Superior temporal gyrus (tissue), 1 donor: ENCODE results near the gene LTBP2.

Experiments
- DNase-seq: peaks from one replicate; pipeline ENCODE4 v3.0.0-alpha.2; 2016; ENCODE audit errors: extremely low spot score

The LTBP2 gene

GRCh38 chr14:74507085-74507484 is 105.0 kb downstream of the LTBP2 start:
- no peak for DNase-seq

GRCh38 chr14:74506411-74506851 is 105.6 kb downstream of the LTBP2 start:
- DNase-seq, result no peak

- no peak for DNase-seq
Measured at GRCh38 chr14:74505831-74506230, 106.2 kb downstream of the LTBP2 start.

DNA sequence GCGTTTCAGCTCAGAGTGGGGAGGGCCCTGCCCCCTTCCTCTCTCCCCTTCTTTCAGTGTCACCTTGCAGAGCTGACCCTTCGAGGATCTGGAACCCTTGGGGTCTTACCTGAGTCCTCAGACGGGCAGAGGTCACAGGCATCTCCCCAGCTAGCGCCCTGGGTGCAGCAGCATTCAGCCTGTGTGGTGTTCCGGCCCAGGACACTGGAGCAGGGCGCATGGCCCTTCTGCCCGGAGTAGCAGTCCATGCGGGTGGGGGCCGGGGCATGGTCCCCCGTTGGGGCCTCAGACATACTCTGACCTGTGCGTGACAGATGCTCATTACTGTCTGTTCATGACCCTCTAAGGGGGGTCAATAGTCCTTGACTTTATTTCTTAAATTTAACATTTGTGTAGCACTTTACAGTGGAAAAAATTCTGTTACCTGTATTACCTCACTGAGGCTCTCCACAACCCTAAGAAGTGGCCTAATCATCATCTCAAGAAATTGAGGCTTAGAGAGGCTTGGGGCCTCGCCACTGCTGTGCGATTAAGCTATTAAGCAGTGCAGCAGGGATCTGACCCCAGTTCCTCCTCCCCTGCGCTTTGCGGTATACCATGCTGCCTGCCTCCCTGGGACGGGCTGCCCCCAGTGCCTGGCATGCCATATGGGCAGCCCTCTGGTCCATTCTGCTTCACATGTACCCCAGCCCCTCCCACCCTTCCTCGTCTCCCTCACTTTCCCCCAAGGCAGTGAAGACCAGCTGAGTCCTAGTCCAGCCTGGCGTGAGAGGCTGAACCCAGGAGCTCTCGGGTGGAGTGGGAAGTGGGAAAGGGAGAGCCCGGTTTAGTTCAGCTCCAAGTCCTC is 106.9 kb downstream of the LTBP2 start:
- no peak for DNase-seq

GRCh38 chr14:74504412-74504811 is 107.6 kb downstream of the LTBP2 start:
- DNase-seq, result no peak

GRCh38 chr14:74503938-74504335 is 108.1 kb downstream of the LTBP2 start:
- no peak for DNase-seq

DNA sequence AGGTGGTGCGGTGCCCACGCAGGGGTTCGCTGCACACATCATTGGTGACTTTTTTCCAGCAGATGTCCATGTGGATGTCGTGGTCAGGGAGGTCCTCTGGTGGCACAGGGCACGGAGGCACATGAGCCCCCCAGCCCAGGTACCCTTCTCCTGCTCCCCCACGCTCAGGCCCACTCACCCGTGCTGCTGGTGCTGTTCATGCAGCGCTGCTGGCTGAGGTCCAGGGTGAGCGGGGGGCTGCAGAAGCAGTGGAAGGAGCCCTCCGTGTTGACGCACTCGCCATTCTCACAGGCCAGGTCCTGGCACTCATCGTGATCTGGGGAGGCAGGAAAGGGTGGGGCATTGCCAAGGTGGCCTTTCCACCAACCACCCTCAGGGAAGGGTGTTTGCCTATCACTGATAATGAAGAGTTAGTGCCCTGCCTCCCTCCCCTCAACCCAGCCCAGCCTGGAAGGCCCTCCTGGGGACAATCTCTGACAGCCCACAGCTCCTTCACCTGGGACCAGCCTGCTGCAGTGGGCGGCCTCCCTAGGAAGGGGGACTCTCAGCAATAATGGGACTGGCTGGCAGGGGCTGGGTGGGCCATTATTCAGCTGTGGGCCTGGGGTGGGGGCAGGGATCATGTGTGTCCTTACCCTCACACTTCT is 108.6 kb downstream of the LTBP2 start:
- DNase-seq, result no peak

DNA sequence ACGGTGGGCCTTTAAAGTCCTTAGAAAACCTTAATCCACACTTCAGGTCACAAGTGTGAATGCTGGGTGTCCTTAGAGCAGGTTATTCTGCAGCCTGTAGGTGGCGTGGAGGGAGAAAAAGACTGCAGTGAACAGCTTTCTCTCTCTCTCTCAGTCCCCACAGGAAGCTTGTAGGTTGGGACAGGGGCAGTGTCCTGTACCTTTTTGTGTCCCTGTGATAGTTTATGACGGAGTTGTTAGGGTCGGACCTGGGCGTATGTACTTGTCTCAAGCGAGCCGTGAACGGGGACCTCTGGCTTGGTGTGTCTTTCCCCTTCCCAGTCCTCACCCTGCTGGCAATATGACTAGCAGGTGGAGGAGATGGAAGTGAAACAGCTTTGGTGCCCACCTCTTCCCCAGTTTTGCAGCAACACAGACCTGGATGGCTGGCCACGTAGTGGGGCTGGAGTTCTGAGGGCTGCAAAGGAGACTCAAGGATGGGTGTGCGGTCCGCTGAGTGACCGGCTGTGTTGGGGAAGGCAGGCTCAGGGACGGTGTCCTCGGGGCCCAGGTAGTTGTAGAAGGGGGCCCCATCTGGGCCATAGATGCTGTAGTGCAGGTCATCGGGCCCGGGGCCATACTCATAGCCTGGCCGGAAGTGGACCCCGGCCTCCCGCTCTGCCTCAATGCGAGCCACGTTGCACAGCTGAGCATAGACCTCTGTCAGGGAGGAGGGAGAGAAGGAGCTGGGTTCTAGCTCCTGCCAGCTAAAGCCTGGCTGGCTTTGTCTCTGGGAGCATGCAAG is 109.6 kb downstream of the LTBP2 start:
- peak; percentile 56 for DNase-seq

DNA sequence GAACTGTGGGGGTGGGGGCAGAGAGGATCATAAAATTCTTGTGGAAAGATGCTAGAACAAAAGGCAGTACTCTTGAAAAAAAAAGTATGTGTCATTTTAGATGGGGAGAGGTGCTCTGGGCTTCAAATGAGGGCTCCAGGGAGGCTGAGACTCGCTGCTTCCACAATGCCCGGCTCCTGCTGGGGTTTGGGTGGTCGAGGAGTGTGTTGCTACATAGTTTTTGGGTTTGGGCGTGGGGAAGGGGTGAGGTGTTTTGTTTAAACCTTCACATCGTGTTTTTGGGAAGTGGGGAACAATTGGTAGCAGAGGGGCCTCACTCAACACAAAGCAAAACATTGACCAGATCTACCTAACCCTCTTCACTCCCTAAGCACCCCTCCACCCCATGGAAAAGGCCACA is 110.3 kb downstream of the LTBP2 start:
- no peak for DNase-seq

DNA sequence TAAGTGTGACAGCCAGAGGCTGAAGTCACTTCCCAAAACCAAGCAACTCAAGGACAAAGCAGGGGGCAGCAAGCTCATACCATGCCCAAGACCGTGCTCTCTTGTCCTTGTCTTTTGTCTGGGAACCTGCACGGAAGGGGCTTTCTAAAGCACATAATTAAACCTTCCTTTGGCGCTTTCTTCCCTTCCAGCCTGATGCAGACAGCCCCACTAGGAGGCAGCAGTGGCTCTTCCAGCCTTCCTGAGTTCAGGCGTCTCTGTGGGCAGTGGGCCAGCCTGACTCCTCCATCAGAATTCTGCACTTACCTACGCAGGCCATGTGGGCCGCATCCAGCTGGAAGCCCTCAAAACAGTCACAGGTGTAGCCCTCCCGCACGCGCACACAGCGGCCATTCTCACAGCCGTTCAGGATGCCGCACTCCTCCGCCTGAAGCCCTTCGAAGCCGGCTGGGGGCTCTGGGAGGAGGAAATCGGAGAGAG is 110.9 kb downstream of the LTBP2 start:
- peak; percentile 78 for DNase-seq

DNA sequence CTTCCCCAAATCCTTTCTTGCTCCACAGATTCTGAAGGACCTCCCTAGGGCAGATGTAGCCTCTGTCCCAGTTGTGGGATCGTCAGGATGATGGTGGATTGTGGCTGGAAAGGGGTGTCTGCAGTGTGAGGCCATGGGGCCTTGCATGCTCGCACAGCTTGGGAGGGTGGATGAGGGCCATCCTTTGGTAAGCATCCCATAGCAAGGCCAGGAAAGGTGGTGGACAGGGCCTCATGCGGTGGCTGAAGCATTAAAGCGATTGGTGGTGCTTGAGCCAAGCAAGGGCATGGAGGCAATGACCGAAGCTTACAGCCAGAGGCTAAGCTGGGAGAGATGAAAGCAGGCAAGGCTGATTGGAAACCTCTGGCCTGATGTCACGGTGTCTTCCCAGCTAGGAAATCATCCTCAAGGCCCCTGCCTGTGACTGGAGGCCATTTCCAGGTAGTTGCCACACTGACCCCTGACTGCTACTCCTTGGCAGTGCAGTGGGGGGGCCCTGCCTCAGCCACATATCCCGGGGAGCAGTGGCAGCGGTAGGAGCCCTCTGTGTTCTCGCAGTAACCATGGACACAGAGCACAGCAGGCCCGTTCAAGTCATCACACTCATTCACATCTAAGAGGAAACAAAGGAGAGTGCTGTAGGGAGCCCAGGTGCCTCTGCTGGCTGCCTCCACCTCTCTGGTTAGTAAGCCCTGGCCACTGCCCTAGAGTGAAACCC is 111.5 kb downstream of the LTBP2 start:
- DNase-seq, result no peak

GRCh38 chr14:74495356-74495755 is 116.7 kb downstream of the LTBP2 start:
- no peak for DNase-seq

GRCh38 chr14:74493343-74494261 is 118.4 kb downstream of the LTBP2 start, which contains the start of gene ISCA2:
Gene ISCA2 (plus strand): TSS chr14:74493765. CDS start chr14:74493775, 10 bp downstream.
- peak; percentile 98 for DNase-seq

DNA sequence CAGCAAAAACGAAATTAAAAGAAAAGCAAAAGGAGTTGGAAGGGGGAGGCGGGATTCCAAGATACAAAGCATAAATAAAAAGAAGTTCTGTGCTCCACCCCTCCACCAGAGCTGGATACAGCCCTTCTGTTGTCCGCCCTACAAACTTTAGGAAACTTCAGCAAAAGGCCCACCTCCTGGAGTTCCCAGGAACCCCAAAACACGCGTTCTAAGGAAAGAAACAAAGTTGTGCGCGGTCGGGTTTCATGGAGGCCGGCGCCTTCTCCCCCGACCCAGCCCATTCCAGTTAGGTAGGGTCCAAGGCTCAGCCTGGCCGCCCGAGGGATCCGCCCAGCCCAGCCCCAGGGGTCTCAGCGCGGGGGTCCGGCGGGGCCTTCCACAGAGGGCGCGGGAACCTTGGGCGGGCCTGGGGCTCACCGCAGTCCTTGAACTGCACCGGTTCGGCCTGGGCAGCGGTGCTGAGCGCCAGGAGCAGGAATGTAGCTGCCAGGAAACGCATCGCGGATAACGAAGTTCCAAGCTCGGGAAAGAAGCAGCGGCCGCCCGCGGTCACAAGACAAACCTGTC is 119.2 kb downstream of the LTBP2 start, which contains the start of gene NPC2:
TSS of gene NPC2 (minus strand) at position 530 of the 567 bp plus-strand sequence. CDS start at position 499, 31 bp downstream.
- no peak for DNase-seq

DNA sequence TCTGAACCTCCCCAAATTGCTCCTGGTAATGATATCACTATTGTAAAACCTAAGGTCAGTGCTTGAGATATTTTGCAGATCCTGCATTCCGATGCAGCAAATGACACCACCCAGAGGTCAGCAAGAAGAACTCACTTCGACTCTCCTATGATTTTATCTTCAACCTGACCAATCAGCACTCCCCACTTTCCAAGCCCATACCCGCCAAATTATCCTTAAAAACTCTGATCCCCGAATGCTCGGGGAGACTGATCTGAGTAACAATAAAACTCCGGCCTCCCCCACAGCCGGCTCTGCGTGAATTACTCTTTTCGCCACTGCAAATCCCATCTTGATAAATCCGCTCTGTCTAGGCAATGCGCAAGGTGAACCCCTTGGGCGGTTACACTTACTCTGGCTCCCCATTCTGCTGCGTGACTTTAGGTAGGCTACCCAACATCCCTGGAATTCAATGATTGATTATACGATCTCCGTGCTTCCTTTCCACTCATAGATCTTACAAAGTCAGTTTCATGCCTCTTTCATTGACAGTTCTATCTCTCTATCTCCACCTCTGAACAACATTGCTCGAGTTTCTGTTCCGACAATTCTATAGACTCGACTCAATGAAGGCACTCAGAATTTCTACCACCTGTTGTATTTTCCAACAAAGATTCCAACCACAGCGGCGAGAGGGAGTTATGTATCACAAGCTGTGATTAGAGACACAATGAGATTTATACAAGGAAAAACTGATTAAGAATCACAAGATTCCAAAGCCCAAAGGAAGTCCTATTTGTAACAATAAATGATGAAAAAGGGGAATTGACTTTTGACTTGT is 119.9 kb downstream of the LTBP2 start:
- DNase-seq, result no peak

DNA sequence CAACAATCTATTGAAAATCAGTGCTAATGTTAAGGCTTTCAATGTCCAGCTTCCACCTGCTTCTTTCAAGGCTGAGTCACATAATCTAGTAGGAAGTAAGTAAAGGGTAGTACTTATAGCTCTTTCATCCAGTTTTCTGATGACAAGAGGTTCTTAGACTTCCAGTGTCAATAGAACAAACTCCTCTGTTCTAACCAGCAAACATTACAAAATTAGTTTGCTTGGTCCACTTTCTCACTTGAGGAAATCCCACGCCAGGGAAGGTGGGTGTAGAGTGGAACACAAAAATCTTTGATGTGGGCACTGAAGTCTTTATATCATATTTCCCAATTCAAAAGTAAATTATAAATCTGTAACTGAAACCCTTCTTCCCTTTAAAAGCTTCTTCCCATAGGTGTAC is 121.6 kb downstream of the LTBP2 start:
- DNase-seq, result no peak

GRCh38 chr14:74488786-74489397 is 123.1 kb downstream of the LTBP2 start:
- DNase-seq, result no peak

DNA sequence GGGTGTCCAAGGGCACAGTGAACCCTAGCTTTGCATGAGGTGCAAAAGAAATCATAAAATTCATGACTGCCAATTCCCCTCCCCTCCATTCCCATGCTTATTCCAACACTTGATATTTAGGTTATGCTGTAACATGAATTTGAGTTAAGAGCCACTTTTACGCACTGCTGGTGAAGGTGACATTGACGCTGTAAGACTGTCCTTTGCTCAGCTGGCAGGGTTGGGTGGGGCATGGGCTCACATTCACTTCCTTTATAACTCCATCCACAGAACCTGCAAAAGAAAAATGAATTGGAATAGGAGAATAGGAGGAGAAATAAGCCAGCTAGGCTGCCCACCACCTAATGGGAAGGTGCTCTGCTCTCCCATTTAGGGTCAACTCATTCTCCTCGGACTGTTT is 125.9 kb downstream of the LTBP2 start:
- DNase-seq, result no peak

GRCh38 chr14:74483321-74483720 is 128.7 kb downstream of the LTBP2 start:
- DNase-seq, result no peak
